Stimulated activated CD4-positive, alpha-beta T cell treated with anti-CD3 and anti-CD28 coated beads, Interleukin-4, amount 100 ng/mL, for 4 hours (primary cell): ENCODE data around the gene PHF19.

Experiments
- DNase-seq, 2 experiments: peaks; one replicate each; pipeline ENCODE4 v3.0.0-alpha.2; 2020

PHF19 gene

DNA sequence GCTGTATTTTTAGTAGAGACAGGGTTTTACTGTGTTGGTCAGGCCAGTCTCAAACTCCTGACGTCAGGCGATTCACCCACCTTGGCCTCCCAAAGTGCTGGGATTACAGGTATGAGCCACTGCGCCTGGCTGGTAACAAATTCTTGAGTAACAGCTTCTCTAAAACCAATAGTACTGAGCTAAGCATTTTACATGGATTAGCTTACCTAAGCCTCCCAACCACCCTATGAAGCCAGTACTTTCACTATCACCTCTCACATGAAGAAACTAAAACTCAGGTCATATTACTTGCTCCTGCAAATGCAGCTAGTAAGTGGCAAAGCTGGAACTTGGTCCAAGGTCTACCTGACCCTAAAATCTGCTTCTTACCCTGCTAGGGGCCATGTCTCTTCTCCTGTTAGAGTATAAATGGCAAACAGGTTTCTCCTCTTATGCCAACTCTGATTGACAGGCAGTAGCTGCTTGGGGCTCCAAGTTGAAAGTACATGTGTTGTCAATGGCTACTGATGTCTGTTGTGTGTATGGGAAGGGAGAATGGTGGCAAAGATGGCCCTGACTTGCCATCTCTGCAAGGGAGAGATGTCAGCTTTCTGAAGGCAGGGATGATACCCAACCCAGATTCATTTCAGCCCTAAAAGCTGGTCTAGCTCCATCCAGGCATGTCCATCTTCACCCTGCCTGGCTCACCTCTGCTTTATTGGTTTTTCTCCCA, 4.0 kb downstream of the PHF19 start:
- no peak for DNase-seq

DNA sequence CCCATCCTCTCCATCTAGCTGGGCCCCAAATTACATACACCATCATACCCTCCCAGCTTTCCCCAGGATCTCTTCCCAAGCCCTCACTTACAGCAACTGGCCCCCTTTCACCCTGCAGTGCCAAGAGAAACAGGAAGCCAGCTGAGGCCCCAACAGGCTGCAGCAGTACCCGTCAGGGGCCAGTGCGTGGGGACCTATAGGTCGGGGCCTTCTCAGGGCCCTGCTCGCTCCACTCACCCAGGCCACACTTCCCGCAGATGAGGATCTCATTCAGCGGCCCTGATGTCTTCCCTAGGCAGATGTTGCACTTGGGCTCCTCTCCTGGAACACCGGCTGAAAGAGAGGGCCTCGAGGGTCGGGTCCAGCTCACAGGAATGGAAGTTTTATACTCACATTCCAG, 6.8 kb downstream of the PHF19 start:
- DNase-seq = no peak

DNA sequence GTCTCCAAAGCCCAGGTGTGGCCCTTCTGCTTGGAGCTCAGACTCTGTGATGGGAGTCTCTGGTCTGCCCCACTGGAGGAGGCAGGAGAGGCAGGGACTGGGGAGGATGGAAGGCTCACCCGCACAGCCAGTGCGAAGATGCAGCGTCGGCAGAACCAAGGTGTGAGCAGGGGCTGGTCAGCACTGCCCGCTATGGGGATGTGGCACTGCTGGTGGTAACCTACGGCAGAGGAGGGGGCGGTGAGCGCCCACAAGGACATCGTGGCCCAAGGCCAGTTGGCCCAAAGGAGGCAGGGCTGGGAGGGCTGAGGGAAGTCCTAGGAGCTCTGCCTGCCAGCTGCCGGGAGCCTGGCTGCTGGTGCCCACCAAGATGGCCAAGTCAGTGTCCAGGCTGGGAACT, 7.3 kb downstream of the PHF19 start:
- no peak for DNase-seq

DNA sequence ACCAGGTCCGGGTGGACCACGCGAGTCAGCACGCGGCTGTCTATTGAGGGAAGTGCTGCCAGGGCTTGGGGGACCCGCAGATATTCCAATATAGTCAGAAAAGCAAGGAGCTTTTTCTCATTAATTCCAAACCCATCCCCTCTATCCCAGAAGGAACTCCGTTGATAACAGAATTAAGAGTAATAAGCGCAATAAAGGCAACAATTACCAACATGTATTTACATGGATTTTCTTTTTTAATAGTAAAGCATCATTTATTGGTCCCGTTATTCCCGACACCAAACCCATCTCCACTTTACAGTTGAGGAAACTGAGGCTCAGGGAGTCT, 7.7 kb downstream of the PHF19 start:
- DNase-seq = no peak

DNA sequence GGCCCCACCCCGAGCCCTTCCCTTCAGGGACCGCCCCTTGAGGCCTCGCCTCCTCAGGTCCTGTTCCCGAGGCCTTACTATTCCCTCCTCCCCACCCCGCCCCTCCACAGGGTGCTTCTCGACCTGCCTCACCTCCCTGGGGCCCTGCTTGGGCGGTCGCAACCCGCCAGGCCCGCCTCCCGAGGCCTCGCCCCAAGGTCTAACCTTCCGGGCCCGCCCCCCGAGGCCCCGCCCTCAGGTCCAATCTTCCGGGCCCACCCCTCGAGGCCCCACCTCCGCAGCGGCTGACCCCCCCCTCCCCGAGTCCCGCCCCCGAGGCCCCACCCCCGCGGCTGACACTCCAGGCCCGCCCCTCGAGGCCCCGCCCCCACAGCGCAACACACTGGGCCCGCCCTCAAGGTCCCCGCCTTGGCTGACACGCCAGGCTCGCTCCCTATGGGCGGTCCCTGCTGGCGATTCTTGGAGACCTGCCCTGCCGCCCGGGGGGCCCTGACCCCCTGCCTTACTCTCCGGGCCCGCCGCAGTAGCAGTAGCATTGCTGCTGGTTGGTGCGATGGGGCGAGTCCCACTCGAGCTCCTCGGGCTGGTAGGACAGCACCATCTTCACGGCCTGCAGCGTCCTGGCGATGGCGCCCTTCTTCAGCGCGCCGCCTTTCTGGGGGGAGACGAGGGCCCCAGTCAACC, 8.2 kb downstream of the PHF19 start:
- DNase-seq = peak; percentile 95 to 99

DNA sequence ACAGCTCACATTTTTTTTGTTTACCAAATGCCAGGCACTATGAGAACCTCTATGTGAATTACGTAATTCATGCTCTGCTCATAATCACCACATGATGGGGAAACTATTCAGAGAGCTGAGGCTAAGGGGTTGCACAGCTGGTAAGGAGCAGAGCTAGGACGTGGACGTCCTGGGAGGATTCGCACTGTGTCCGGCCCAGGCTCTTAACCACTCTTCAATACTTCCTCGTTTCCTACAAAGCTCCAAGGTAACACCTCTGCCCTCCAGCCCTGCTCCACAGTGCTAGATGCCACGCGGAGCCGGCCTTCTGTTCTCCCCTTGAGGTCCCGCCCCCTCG, 8.7 kb downstream of the PHF19 start:
- DNase-seq = no peak

DNA sequence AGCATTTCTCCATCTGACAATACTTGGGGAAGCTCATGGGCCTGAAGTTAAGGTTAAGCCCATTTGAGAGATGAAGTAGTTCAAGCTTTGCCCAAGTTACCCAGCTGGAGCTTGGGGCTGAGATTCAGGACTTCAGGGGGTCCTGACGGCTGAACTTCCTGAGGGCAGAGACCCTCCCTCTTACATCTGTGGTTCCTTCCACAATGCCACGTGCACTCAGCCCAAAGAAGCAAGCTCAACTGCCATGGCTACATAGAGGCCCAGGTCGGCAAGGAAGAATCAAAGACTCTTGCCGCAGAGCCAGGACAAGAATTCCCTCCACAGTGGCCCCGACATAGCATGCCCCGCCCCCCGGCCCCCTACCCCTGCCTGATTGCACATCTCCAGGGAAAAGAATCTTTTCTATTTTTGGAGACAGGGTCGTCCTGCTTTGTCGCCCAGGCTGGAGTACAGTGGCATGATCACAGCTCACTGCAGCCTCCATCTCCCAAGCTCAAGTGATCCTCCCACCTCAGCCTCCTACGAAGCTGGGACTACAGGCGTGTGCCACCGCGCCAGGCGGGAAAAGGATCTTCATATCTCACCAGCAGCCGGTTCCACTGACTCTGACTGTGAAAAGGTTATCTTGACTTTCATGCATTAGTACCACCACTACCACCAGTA, 9.2 kb downstream of the PHF19 start:
- DNase-seq = no peak

DNA sequence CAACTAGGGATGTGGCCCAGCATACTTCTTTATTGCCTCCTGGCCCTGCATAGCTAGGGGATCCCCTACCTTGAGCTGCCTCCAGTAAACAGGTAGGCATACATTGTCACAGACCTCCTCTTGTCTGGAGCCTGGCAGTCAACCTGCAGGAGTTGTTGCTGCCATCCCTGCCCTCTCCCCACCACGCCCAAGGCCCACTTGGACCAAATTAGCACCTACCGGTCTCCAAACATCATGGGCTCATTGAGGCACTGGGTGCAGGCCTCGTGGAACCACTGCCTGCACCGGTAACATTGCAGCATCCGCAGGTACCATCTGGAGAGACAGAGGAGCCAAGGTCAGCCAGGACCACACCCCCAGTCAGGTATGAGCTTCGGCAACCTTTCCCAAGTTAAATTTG, 10.3 kb downstream of the PHF19 start:
- no peak for DNase-seq

DNA sequence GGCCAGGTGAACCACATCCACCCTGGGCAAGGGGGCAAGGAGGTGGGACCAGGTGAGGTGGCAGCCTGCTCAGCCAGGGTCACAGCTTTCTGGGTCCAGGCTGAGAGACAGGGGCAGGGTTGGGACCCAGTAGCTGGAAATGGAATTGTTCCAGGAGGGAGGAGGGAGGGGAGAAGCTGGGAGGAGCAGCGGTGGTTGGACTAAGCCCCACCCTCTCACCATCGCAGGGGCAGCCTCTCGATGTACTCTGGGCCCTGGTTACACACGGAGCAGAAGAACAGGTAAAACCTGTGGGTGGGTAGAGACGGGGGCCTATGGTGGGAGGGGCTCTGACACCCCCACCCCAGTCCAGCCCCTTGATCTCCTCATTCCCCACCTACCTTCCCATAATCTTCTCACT, 11.2 kb downstream of the PHF19 start:
- no peak for DNase-seq

DNA sequence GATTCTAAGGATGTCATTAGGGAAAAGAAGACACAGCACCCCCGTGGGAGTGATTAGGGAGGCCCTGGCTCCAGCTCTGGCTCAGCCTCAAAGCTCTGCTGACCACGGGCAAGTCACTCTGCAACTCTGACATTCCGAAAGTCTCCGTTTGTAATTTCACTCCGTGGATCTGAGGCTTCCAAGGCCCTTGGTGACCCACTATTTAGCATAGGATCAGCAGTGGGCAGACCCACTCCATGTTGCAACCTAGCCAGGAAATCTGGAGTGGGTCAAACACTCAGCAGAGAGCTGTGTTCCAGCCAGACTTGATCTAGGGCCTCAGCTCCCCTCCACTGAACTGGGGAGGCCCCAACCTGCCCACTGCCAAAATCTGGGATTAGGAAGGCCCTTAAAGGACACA, 11.8 kb downstream of the PHF19 start:
- DNase-seq = no peak

DNA sequence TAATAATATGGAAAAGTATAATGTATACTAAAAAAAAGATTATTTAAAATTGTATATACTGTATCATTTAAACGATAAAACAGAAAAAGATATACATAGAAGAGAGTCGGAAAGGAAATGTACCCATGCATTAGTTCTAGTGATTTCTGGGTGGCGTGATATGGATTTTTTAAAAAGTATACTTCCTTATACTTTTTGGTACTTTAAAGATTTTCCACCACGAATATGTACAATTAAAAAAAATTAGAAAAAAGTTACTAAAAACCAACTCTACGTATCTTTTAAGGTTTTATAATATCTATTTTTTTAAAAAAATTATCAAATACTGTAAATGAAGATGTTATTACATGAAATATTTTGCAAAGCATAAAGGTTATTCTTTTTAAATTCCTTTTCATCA, 12.3 kb downstream of the PHF19 start:
- DNase-seq = no peak

DNA sequence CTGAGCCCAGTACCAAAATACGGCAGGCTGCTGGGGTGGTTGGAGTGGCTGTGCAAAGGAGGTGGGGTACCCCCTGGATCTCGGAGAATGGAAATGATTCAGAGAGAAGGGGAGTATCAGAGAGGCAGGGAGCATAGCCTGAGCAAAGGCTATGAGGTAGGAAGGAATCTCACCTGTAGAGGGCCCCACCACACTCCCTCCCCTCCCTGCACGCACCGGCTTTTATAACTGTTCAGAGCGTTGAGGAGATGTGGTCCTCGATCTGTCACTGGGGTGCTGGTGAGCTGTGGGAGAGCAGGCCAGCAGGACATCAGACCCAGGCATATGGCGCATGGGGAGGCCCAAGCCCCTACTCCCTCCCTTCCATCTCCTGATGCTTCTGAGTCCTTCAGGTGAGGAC, 13.2 kb downstream of the PHF19 start:
- no peak for DNase-seq

DNA sequence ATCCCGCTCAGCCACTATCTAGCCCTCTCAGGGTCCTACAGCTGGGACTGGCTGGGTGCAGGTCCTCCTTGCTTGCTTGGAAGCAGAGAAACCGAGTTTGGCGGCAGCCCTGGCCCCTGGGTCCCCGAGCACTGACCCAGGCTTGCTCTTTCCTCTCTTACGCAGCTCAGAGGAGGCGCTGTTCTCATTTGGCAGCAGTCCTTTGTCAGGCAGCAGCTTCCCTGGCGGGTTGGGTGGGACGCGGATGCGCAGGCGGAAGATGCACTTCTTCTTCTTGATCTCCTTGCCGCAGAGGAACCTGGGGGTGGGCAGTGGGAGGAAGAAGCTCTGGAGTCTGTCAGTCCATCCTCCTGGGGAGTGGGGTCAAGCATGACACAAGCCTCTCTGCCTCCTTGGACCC, 14.5 kb downstream of the PHF19 start:
- no peak for DNase-seq

DNA sequence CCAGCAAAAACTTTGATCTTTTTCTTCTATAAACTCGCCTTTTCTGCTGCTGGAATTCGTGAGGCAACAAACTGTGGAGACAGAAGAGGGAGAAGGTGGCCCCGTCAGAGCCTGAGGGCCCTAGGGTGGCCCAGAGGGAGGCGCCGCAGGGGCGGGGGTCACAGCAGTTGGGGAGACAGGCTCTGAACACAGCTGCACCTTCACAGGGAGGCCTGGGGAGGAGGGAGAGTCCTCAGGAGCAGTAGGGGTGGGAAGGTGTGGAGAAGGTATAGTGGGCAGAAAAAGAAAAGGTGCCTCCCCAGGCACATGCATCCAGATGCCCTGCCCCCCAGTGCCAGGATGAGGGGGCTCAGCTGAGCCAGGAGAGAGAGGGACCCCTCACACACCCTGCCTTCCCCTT, 15.1 kb downstream of the PHF19 start:
- DNase-seq = no peak

DNA sequence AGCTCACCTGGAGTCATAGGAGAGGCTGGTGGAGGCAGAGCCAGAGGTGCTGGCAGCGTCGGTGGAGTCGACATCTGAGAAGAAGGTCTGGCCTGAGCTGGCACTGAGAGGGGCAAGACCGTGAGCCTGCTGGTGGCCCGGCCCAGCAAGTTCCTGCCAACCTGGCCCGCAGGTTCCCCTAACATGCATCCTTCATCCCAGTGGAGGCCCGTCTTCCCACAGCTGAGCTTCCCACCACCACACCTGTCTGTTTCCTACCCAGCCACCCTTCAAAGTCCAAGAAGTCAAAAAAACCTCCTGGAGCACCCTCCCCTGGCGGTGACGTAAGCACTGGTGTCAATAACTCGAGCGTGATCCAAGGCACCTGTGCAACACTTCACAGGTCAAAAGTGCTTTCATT, 16.9 kb downstream of the PHF19 start:
- DNase-seq = no peak

DNA sequence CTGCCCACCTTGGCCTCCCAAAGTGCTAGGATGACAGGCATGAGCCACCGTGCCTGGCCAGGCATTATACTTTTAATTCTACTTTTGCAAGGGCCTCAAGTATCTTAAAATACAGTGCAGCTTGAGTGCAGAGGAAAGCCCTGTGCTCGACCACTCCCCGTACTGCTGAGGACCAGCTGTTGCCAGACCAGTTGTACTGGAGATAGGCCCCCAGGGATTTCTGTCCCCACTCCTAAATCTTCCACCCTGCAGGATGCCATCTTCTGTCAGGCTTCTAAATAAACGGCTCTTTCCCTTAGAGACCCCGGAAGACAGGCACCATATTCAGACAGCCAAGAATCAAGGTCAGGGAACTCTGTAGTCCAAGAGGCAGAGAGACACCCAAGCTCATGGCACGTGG, 17.6 kb downstream of the PHF19 start:
- DNase-seq = no peak

DNA sequence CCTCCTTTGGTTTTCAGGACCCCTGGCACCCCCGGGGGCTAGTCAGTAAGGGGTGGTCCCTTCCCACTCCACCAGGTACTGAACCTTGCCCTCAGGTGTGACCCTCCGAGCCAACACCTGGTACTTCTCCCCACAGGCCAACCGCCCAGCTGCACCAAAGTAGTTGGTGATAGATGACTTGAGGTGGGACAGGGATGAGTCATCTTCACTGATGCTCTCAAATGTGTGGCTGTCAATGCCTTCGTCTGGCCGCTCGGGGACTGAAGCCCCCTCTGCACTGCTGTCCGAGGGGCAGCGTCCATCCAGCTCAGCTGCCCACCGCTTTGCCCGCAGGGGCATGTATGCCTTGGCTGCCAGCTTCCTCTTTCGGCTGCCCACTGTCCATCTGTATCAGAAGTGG, 19.1 kb downstream of the PHF19 start:
- no peak for DNase-seq

DNA sequence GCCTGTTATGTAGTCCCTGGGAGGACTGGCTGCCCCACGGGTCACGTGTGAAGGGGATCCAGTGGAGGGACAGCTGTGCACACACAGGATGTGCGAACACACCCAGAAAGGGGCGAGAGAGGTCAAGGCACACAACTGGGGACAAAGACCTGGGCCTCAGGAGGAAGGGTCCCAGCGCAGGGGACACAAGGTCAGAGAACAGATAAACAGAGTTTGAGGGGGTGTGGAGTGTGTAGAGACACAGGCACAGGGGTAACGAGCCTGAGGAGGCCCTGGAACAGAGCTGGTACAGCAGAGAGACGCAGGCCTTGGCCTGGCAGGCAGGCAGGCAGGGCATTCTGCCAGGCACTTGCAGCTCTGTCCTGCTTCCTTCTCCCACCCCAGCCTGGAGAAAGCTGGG, 19.5 kb downstream of the PHF19 start:
- no peak for DNase-seq

DNA sequence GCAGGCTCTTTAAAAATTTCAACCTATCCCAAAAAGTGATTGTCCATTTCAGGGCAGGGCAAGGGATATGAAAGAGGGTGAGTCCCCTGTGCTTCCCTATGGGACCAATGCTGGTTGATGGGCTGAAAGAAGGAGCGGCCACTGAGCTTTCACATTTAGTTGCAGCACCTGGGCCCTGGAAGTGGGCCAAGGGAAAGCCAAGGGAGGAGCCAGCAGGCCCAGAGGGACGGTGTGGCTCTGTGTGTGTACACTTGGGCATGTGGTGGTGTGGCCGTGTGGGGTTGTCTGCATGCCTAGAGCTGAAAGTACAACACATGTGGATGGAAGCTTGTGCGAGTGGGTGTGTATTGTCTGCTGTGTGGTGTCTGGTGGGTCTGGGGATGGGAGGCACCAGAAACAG, 20.3 kb downstream of the PHF19 start:
- no peak for DNase-seq

DNA sequence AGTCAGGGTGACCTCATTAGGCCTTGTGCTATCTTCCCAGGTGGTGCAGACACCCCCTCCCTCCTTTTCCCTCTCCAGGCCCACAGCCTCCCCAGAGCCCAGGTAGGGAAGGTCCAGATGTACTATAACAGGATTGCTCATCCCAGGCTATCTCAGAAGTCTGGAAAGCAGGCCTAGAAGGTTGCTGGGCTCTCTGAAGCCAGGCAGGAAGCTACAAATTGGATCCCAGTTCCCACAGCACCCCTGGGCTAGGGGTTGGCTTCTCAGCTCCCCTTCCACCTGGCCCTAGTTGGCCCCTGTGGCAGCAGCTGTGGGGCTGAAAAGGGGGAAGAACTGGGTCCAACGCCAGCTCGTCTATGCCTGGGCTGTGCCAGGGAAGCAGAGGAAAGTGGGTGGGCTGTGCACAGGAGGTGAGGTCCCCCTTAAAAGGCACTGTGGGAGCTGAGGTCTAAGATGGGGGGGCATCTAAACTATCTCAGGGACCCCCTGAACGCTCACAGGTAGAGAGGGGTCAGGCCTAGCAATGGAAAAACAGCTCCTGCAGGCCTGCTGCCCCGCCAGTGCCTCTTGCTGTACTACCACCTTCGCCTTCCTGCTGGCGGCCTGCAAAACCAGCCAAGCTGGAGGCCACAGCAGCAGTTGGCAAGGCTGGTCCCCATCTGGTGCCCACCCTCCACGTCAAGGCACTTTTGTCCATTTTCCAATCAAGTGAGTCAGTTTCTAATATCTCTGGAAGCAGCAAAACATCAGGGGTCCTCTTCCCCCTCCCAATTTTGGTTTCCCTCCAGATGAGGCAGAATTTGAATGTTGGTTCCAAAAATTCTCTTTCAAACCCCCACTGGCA, 20.9 kb downstream of the PHF19 start:
- no peak for DNase-seq

DNA sequence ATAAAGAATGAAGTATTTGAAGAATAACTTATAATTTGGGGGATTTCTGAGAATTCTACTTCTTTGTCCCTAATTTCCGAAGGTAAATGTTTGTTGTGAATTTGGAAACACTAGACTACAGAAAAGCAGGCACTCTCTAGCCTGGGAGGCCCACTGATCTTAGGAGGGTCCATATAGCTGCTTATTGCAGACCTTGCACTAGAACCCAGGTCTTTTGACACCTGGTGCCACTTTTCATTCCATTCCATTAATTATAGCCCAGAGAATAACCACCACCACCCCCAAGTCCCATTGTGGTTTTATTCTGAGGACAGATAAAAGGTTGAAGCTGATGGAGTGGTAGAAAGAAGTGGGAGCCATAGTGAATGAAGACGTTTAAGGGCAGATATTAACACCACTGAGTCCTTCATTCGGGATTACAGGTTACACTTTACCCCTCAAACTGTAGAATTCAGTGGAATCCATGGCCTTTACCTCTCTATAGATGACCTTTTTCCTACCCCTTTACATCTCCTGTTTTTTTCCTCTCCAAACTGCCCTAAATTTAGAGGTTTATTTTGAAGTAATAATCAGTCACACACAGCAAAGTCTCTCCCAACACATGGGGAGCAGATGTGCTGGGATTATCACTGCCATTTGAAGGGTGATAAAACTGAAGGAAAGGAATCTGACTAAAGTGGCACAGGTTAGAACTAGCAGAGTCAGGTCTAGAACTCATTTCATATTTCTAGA, 22.2 kb downstream of the PHF19 start:
- DNase-seq = no peak

DNA sequence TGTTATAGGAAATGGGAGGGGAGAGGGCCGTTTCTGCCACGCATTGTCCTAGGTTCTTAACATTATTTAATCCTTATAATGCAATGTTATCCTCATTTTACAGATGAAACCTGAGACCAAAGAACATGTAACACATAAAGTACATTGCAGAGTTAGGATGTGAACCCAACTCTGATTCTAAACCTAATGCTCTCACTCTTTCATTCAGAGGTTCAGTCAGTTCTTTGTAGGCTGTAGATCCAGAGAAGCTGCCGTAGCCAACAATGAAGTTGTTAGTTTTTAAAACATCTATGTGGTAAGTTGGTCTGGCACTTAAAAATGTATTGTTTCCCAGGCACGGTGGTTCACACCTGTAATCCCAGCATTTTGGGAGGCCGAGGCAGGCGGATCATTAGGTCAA, 23.8 kb downstream of the PHF19 start:
- no peak for DNase-seq
